Measurements from ENCODE around the gene EFHD2. TPM values are rescaled to one million over a fixed set of nuclear protein-coding genes. Genes with fewer than 3 reads are reported as not detected.
"Not testable (repeated sequence)": the region's sequence is repeated elsewhere in the genome, so short reads cannot be mapped to it uniquely, and the experiment has no call there.

Gene EFHD2
- total RNA-seq, 1 experiment from 2014 or later = 212 TPM

DNA sequence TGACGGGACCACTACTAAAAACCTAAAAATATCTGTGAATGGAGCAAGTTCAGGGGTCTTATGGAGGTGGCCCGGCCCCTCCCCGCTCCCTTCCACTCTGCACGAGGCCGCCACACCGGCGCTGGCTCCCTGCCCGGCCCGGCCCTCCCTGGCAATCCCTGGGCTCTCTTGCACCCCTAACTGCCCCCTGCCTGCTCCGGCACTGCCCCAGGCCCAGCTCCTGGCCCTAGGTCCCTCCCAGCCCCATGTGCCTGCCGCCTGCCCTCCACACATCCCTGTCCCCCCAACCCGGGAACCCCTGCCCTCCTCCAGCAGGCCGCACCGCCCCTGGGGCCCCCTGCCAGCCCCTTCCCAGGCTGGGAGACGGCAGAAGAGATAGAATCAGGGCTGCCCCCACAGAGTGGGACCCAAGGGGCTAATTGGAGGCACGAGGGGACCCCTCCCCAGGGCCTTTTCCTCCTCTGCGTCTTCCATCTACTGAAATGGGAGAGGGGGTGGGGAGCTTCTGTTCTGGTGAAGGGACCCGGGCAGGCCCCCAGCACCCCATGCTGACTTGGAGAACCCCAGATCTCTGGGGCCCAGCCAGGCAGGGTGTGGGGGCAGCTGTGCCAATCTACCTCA lies 19.2 kb downstream of the EFHD2 start:
- DNase-seq (ENCODE audit: extremely low read depth, low read depth) = no peak

- DNase-seq (ENCODE audit: extremely low read depth, low read depth) = no peak
Measured at GRCh38 chr1:15429701-15430149, 20.0 kb downstream of the EFHD2 start.

GRCh38 chr1:15430787-15431570 lies 21.3 kb downstream of the EFHD2 start:
- DNase-seq (ENCODE audit: extremely low read depth, low read depth) = no peak

GRCh38 chr1:15431571-15431948 lies 21.9 kb downstream of the EFHD2 start:
- no peak for DNase-seq (ENCODE audit: extremely low read depth, low read depth)

DNA sequence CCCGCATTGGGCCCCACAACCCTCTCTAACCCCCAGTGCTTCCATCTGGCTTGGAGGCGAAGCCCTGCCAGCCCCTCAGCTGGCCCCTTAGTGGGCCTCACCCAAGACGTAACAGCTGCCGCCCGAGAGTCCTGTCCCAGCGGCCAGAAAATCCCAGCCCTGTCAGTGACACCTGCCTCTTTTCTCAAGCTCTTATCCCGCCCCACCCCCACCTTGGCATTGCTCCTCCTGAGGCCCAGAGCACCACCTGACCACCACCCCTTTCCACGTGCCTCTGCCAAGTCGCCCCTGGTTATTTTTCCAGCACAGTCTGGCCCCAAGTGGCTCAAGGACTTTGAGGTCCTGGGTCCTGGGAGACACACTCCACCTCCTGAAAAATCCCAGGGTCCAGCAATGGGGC lies 22.6 kb downstream of the EFHD2 start:
- no peak for DNase-seq (ENCODE audit: extremely low read depth, low read depth)

DNA sequence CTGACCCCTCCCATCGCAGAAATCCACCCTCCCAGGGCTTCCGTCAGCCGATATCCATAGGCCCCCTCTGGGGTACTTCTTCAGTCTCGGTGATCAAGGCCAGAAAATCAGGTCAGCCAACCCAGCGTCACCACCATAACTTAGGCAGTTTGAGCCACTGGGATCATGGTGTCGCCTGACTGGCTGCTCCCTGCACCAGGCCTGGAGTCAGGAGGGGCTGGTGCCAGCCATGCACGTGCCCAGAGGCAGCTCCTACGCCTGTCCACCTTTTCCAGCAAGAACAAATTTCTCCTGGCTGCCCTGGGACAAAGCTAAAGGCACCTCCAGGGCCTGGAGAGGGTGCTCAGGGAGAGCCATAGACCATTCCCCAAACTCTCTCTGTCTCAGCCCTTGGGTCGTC lies 23.8 kb downstream of the EFHD2 start:
- DNase-seq (ENCODE audit: extremely low read depth, low read depth) = no peak

GRCh38 chr1:15434739-15435138 lies 25.1 kb downstream of the EFHD2 start:
- not testable (repeated sequence) for DNase-seq (ENCODE audit: extremely low read depth, low read depth)

DNA sequence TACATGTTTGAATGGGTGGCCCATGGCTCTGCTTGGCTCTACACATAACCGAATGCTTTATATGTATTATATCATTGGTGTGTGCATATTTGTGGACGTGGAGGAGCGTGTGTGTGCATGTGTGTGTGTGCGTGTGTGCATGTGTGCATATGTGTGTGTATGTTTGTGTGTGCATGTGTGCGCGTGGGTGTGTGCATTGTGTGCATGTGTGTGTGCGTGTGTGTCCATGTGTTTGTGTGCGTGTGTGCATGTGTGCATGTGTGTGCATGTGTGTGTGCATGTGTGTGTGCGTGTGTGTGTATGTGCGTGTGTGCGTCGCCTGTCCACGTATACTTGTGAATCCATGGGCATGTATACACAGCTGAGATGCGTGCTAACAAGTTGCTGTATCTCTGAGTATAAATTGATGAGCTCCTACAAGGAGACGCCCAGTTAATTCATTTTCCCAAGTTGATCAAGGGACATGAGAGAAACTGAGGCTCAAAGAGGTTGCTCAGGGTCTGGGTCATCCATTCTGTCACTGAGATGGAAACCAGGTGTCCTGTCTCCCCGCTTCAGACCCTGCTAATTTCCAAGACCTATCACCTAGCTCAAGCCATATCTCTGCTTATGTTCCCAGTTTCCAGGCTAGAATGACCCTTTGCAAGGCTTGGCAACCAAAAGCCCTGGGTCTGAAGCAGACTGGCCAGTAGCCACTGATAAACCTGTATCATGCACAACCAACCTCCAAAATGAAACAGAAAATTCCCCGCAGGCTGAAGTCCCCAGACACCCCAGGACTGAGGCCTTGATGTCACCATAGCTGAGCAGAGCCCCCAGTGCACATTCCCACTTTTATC lies 25.8 kb downstream of the EFHD2 start:
- DNase-seq (ENCODE audit: extremely low read depth, low read depth) = no peak

DNA sequence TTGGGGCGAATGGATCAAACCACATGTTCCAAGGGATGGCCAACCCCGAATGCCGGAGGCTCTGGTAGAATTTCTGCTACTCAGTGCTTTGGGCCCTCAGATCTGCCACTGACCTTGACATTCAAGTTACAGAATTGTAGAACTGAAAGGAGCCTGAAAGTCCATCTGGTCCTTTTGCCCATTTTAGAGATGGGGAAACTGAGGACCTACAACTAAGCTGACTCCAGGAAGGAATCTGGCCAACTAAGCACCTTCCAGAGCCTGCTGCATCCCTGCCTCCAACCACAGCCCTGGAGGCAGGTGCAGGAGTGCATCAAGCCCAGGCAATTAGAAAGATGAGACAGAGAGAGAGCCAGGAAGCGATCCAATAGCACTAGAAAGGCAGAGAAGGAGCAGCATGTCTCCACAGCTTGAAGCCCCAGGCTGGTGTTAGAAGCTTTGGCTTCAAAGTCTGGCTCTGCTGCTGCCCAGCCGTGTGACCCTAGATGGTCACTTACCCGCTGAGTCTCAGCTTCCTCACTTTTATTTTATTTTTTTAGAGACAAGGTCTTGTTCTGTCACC lies 27.3 kb downstream of the EFHD2 start:
- no peak for DNase-seq (ENCODE audit: extremely low read depth, low read depth)

DNA sequence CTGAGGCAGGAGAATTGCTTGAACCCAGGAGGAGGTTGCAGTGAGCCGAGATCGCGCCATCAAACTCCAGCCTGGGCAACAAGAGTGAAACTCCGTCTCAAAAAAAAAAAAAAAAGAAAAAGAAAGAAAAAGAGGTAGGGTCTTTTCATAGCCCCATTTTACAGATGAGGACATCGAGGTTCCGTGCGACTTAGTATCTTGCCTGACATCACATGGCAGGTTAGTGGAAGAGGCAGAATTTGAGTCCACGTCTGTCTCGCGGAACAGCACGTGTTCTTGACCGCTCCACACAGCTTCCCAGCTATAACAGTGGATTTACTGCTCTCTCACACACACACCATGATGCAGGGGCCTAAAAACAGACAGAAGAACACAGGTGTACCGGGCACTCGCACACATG lies 29.6 kb downstream of the EFHD2 start:
- DNase-seq (ENCODE audit: extremely low read depth, low read depth) = no peak

- no peak for DNase-seq (ENCODE audit: extremely low read depth, low read depth)
Measured at GRCh38 chr1:15440357-15440756, 30.7 kb downstream of the EFHD2 start.

GRCh38 chr1:15441247-15441646 lies 31.6 kb downstream of the EFHD2 start:
- DNase-seq (ENCODE audit: extremely low read depth, low read depth) = no peak

GRCh38 chr1:15442119-15442518 lies 32.4 kb downstream of the EFHD2 start:
- DNase-seq (ENCODE audit: extremely low read depth, low read depth) = no peak

- no peak for DNase-seq (ENCODE audit: extremely low read depth, low read depth)
Measured at GRCh38 chr1:15442759-15443158, 33.1 kb downstream of the EFHD2 start.

DNA sequence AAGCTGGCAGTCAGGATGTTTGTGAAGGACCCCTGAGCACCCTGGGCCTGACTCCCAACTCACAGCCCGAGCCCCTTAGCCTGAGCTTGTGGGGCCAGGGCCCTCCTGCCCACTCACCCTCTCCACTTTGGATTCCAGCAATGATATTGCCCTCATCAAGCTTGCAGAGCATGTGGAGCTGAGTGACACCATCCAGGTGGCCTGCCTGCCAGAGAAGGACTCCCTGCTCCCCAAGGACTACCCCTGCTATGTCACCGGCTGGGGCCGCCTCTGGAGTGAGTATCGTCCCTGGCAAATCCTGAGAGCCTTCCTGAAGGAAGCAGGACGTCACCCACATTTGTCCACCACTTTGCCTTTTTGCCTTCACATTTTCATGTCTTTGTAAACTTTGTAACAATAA lies 33.6 kb downstream of the EFHD2 start:
- DNase-seq (ENCODE audit: extremely low read depth, low read depth) = no peak

GRCh38 chr1:15444468-15445389 lies 35.0 kb downstream of the EFHD2 start:
- DNase-seq (ENCODE audit: extremely low read depth, low read depth) = no peak

GRCh38 chr1:15445390-15446122 lies 35.9 kb downstream of the EFHD2 start:
- DNase-seq (ENCODE audit: extremely low read depth, low read depth) = no peak

GRCh38 chr1:15446212-15446611 lies 36.5 kb downstream of the EFHD2 start:
- DNase-seq (ENCODE audit: extremely low read depth, low read depth) = no peak

DNA sequence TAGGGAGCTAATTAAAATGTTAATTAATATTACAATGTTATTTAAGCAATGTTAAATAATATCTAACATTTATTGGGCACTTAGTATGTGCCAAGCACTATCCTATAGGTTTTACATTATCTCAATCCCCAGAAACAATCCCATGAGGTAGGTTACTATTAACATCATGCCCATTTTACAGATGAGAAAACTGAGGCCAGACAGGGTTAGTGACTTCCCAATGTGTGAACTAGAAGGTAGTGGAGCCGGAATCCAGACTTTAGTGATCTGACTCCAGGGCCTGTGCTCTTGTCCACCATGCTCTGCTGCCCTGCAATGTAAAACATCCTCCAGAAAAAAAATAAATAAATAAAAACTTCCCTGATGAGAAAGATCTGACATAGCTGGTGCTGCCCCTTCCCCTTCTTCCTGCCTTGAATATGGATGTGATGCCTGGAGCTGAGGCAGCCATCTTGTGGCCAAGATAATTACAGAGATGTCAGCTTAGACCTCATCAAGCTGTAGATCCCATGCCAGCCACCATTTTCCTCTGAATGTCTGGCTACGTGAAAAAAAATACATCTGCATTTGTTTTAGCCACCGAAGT lies 39.3 kb downstream of the EFHD2 start:
- DNase-seq (ENCODE audit: extremely low read depth, low read depth) = no peak
